Measurements from ENCODE around the gene FGG.

FGG gene

DNA sequence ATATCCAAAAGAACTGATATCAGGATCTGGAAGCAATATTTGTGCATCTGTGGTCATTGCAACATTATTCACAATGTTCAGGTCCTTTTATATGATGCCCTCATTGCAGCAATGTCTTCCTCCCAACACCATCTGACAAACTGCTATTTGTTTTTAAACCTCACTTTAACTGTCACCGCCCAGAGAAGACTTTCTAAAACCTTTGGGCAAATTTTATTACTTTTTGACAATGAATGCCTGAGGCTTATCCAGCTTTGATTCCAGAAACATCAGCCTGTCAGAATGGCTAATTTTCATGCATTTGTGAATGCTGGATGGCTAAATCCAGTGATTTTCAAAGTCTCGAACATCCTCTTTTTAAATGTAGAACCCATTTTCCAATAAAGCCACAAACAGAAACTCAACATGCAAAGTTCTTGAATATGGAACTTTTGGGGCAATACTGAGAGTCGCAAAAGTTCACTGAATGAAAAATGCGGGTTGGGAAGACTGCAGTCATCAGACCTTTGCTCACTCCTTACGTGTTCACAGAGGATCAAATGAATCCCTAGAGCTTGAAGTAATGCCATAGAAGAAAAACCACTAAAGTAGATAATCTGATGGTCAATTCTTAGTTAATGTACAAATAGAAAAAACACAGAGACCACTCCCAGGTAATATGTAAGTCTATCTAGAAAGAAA lies 39.1 kb downstream of the FGG start:
- Histone ChIP-seq H3K27me3 (replicated peaks; ENCODE audit: control insufficient read depth, insufficient read depth, low read length) (no peaks in the 10 kb centered on the region), H3K4me3 (replicated peaks; ENCODE audit: low read depth, low read length) (no peak overlapping the region), H3K36me3 (ENCODE audit: control insufficient read depth, insufficient read depth, low read length) (no peaks in the 10 kb centered on the region)
- no peak for DNase-seq (ENCODE audit: extremely low read depth, insufficient read length)
- TF ChIP-seq, protein P1, sequence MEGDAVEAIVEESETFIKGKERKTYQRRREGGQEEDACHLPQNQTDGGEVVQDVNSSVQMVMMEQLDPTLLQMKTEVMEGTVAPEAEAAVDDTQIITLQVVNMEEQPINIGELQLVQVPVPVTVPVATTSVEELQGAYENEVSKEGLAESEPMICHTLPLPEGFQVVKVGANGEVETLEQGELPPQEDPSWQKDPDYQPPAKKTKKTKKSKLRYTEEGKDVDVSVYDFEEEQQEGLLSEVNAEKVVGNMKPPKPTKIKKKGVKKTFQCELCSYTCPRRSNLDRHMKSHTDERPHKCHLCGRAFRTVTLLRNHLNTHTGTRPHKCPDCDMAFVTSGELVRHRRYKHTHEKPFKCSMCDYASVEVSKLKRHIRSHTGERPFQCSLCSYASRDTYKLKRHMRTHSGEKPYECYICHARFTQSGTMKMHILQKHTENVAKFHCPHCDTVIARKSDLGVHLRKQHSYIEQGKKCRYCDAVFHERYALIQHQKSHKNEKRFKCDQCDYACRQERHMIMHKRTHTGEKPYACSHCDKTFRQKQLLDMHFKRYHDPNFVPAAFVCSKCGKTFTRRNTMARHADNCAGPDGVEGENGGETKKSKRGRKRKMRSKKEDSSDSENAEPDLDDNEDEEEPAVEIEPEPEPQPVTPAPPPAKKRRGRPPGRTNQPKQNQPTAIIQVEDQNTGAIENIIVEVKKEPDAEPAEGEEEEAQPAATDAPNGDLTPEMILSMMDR (IDR thresholded peaks at IDR 0.05; ENCODE audit: insufficient read depth, low read length, poor library complexity, severe bottlenecking) = no peak

DNA sequence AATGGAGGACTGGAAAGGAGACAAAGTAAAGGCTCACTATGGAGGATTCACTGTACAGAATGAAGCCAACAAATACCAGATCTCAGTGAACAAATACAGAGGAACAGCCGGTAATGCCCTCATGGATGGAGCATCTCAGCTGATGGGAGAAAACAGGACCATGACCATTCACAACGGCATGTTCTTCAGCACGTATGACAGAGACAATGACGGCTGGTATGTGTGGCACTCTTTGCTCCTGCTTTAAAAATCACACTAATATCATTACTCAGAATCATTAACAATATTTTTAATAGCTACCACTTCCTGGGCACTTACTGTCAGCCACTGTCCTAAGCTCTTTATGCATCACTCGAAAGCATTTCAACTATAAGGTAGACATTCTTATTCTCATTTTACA lies 42.9 kb downstream of the FGG start:
- H3K36me3 ChIP-seq (ENCODE audit: control insufficient read depth, insufficient read depth, low read length) = no peaks in the 10 kb centered on the region
- TF ChIP-seq, protein P1 (IDR thresholded peaks at IDR 0.05; ENCODE audit: insufficient read depth, low read length, poor library complexity, severe bottlenecking) = no peak
- H3K27me3 ChIP-seq (replicated peaks; ENCODE audit: control insufficient read depth, insufficient read depth, low read length) = no peaks in the 10 kb centered on the region
- no peak overlapping the region for H3K4me3 ChIP-seq (replicated peaks; ENCODE audit: low read depth, low read length)
- no peak for DNase-seq (ENCODE audit: extremely low read depth, insufficient read length)

DNA sequence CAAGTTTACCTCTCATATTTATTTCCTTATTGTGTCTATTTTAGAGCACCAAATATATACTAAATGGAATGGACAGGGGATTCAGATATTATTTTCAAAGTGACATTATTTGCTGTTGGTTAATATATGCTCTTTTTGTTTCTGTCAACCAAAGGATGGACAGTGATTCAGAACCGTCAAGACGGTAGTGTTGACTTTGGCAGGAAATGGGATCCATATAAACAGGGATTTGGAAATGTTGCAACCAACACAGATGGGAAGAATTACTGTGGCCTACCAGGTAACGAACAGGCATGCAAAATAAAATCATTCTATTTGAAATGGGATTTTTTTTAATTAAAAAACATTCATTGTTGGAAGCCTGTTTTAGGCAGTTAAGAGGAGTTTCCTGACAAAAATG lies 43.4 kb downstream of the FGG start:
- TF ChIP-seq, protein P1 (IDR thresholded peaks at IDR 0.05; ENCODE audit: insufficient read depth, low read length, poor library complexity, severe bottlenecking) = no peak
- Histone ChIP-seq H3K36me3 (ENCODE audit: control insufficient read depth, insufficient read depth, low read length) (no peaks in the 10 kb centered on the region), H3K4me3 (replicated peaks; ENCODE audit: low read depth, low read length) (no peak overlapping the region), H3K27me3 (replicated peaks; ENCODE audit: control insufficient read depth, insufficient read depth, low read length) (no peaks in the 10 kb centered on the region)
- no peak for DNase-seq (ENCODE audit: extremely low read depth, insufficient read length)

DNA sequence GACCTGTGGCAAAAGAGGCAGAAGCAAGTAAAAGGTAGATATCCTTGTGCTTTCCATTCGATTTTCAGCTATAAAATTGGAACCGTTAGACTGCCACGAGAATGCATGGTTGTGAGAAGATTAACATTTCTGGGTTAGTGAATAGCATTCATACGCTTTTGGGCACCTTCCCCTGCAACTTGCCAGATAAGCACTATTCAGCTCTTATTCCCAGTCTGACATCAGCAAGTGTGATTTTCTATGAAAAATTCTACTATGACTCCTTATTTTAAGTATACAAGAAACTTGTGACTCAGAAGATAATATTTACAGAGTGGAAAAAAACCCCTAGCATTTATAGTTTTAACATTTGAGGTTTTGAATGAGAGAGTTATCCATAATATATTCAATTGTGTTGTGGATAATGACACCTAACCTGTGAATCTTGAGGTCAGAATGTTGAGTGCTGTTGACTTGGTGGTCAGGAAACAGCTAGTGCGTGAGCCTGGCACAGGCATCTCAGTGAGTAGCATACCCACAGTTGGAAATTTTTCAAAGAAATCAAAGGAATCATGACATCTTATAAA lies 45.7 kb downstream of the FGG start:
- TF ChIP-seq, protein P1 (IDR thresholded peaks at IDR 0.05; ENCODE audit: insufficient read depth, low read length, poor library complexity, severe bottlenecking) = no peak
- H3K4me3 ChIP-seq (replicated peaks; ENCODE audit: low read depth, low read length) = no peak overlapping the region
- no peaks in the 10 kb centered on the region for H3K27me3 ChIP-seq (replicated peaks; ENCODE audit: control insufficient read depth, insufficient read depth, low read length)
- DNase-seq (ENCODE audit: extremely low read depth, insufficient read length) = no peak
- no peaks in the 10 kb centered on the region for H3K36me3 ChIP-seq (ENCODE audit: control insufficient read depth, insufficient read depth, low read length)

DNA sequence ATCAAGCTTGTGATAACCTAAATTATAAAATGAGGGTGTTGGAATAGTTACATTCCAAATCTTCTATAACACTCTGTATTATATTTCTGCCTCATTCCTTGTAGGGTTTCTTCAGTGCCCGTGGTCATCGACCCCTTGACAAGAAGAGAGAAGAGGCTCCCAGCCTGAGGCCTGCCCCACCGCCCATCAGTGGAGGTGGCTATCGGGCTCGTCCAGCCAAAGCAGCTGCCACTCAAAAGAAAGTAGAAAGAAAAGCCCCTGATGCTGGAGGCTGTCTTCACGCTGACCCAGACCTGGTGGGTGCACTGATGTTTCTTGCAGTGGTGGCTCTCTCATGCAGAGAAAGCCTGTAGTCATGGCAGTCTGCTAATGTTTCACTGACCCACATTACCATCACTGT lies 46.8 kb downstream of the FGG start:
- Histone ChIP-seq H3K27me3 (replicated peaks; ENCODE audit: control insufficient read depth, insufficient read depth, low read length) (no peaks in the 10 kb centered on the region), H3K36me3 (ENCODE audit: control insufficient read depth, insufficient read depth, low read length) (no peaks in the 10 kb centered on the region), H3K4me3 (replicated peaks; ENCODE audit: low read depth, low read length) (no peak overlapping the region)
- DNase-seq (ENCODE audit: extremely low read depth, insufficient read length) = no peak
- TF ChIP-seq, protein P1 (IDR thresholded peaks at IDR 0.05; ENCODE audit: insufficient read depth, low read length, poor library complexity, severe bottlenecking) = no peak
